Measurements from ENCODE around the gene GJD2. TPM values are rescaled to one million over a fixed set of nuclear protein-coding genes. Genes with fewer than 3 reads are reported as not detected.

The GJD2 gene
- total and polyA plus RNA-seq, 2 experiments from 2014 or later, result 0.45 TPM; not detected in 1

- no peaks in the 10 kb centered on the region for H3K9me3 ChIP-seq (ENCODE audit: low read depth)
- TF ChIP-seq CTCF (IDR thresholded peaks at IDR 0.05; ENCODE audit: low read depth, low read length), result no peak
- H3K4me3 ChIP-seq, result peak overlapping the region; percentile 82
- H3K36me3 ChIP-seq, result peaks cover 48% of the 10 kb centered on the region
- H3K4me1 ChIP-seq (ENCODE audit: low read depth), result peaks cover 10% of the 10 kb centered on the region
- H3K27ac ChIP-seq, result peak overlapping the region; percentile 100
- H3K27me3 ChIP-seq, result no peaks in the 10 kb centered on the region
- DNase-seq (ENCODE audit: low read depth in 1 of 2, low spot score in 1 of 2), result peak in 1 of 2 donors; percentile 40
Measured at GRCh38 chr15:34791701-34792100, 36.9 kb upstream of the GJD2 start.

- Histone ChIP-seq H3K27me3 (no peaks in the 10 kb centered on the region), H3K9me3 (ENCODE audit: low read depth) (no peaks in the 10 kb centered on the region), H3K27ac (peak overlapping the region; percentile 100), H3K4me1 (ENCODE audit: low read depth) (no peaks in the 10 kb centered on the region), H3K4me3 (no peak overlapping the region), H3K36me3 (peaks cover 47% of the 10 kb centered on the region)
- TF ChIP-seq CTCF (IDR thresholded peaks at IDR 0.05; ENCODE audit: low read depth, low read length), result no peak
- DNase-seq (ENCODE audit: low read depth in 1 of 2, low spot score in 1 of 2), result peak in 1 of 2 donors; percentile 66
Measured at GRCh38 chr15:34790121-34790520, 35.3 kb upstream of the GJD2 start.

GRCh38 chr15:34789326-34789725 is 34.5 kb upstream of the GJD2 start:
- DNase-seq (ENCODE audit: low read depth in 1 of 2, low spot score in 1 of 2), result peak in 1 of 2 donors; percentile 81
- no peak for TF ChIP-seq CTCF (IDR thresholded peaks at IDR 0.05; ENCODE audit: low read depth, low read length)

GRCh38 chr15:34786206-34786605 is 31.4 kb upstream of the GJD2 start:
- Histone ChIP-seq H3K4me1 (ENCODE audit: low read depth) (no peaks in the 10 kb centered on the region), H3K27ac (no peak overlapping the region), H3K4me3 (no peak overlapping the region), H3K36me3 (peaks cover 9% of the 10 kb centered on the region), H3K9me3 (ENCODE audit: low read depth) (no peaks in the 10 kb centered on the region), H3K27me3 (no peaks in the 10 kb centered on the region)
- no peak for DNase-seq (ENCODE audit: low read depth in 1 of 2, low spot score in 1 of 2)
- TF ChIP-seq CTCF (IDR thresholded peaks at IDR 0.05; ENCODE audit: low read depth, low read length), result no peak

More at GRCh38 chr15:34789326-34789725, 34.5 kb upstream of the GJD2 start:
- H3K27ac ChIP-seq, result peak overlapping the region; percentile 58
- no peaks in the 10 kb centered on the region for H3K4me1 ChIP-seq (ENCODE audit: low read depth)
- no peaks in the 10 kb centered on the region for H3K9me3 ChIP-seq (ENCODE audit: low read depth)
- H3K4me3 ChIP-seq, result no peak overlapping the region
- H3K36me3 ChIP-seq, result peaks cover 41% of the 10 kb centered on the region
- no peaks in the 10 kb centered on the region for H3K27me3 ChIP-seq

GRCh38 chr15:34783991-34784390 is 29.2 kb upstream of the GJD2 start:
- DNase-seq (ENCODE audit: low read depth in 1 of 2, low spot score in 1 of 2), result peak in 1 of 2 donors; percentile 17
- Histone ChIP-seq H3K4me1 (ENCODE audit: low read depth) (no peaks in the 10 kb centered on the region), H3K9me3 (ENCODE audit: low read depth) (no peaks in the 10 kb centered on the region), H3K27ac (no peak overlapping the region), H3K4me3 (no peak overlapping the region), H3K27me3 (no peaks in the 10 kb centered on the region), H3K36me3 (no peaks in the 10 kb centered on the region)
- TF ChIP-seq CTCF (IDR thresholded peaks at IDR 0.05; ENCODE audit: low read depth, low read length), result no peak

- no peaks in the 10 kb centered on the region for H3K36me3 ChIP-seq
- no peaks in the 10 kb centered on the region for H3K27me3 ChIP-seq
- no peak overlapping the region for H3K27ac ChIP-seq
- no peak for DNase-seq (ENCODE audit: low read depth in 1 of 2, low spot score in 1 of 2)
- H3K4me1 ChIP-seq (ENCODE audit: low read depth), result no peaks in the 10 kb centered on the region
- TF ChIP-seq CTCF (IDR thresholded peaks at IDR 0.05; ENCODE audit: low read depth, low read length), result no peak
- no peaks in the 10 kb centered on the region for H3K9me3 ChIP-seq (ENCODE audit: low read depth)
- H3K4me3 ChIP-seq, result no peak overlapping the region
Measured at GRCh38 chr15:34783431-34783830, 28.6 kb upstream of the GJD2 start.
